Choroid plexus epithelial cell (primary cell): Measurements from ENCODE around the gene SYTL3.
A peak's percentile ranks its signal among the peaks of the same experiment; 100 is the strongest.
"Not testable (repeated sequence)": the region's sequence is repeated elsewhere in the genome, so short reads cannot be mapped to it uniquely, and the experiment has no call there.

ENCODE experiments used
- DNase-seq: peaks from one replicate; pipeline ENCODE4 v3.0.0-alpha.2; 2010; ENCODE audit warnings: low read depth
- H3K4me3 ChIP-seq: 2 replicates; pipeline ENCODE4 v1.5.1; 2011; ENCODE audit warnings: low read depth, mild to moderate bottlenecking, control low read depth, low read length, moderate library complexity
- CTCF ChIP-seq: conservative IDR thresholded peaks from 2 replicates; pipeline ENCODE4 v1.5.1; 2011; ENCODE audit warnings: low read depth, mild to moderate bottlenecking, control low read depth, inconsistent platforms, low read length, moderate library complexity

The SYTL3 gene

DNA sequence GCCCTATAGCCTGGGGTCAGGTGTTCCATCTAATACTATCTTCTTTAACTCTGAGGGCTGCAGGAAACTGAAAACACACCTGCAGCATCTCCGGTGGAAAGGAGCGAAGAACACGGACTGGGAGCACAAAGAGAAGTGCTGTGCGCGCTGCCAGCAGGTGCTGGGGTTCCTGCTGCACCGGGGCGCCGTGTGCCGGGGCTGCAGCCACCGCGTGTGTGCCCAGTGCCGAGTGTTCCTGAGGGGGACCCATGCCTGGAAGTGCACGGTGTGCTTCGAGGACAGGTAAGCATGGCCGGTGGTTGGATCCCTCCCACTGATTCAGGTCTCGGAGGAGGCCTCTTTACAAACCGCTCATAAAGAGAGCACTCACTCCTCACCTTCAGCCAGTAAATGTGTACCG lies 15.5 kb downstream of the SYTL3 start:
- no peak overlapping the region for H3K4me3 ChIP-seq
- no peak for TF ChIP-seq CTCF
- no peak for DNase-seq

DNA sequence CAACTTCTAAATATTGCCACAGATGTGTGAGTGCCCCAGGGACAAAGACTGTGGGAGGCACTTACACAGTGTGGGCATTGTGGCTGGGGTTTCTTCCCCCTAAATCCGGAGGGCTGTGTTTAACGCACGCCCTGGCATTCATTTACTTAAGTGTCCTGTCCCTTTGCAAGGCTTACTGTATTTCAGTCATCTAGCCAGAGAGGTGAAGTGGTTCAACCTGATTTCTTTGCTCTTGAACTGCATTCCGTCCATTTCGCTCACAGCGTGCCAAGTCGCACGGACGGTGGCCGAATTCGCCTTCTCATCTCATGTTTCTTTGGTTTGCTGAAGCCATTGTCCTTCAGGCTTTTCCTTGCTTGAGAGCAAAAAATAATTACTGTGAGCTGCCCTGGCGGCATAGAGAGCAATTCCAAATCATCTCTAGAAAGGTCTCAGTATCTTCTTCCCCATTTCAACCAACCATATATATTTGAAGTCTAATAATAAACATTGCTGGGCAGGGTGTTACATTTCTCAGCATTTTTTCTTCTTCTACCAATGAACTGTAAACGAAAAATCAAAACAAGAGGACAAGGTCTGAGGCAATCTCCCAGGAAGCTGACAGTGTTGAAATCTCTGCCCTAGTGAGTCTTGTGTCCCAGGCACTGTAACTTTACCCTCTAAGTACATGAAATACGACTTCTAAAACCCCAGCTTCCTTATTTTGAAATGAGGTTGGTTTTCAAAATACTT lies 16.9 kb downstream of the SYTL3 start:
- no peak for TF ChIP-seq CTCF
- no peak overlapping the region for H3K4me3 ChIP-seq
- peak; percentile 96 for DNase-seq

DNA sequence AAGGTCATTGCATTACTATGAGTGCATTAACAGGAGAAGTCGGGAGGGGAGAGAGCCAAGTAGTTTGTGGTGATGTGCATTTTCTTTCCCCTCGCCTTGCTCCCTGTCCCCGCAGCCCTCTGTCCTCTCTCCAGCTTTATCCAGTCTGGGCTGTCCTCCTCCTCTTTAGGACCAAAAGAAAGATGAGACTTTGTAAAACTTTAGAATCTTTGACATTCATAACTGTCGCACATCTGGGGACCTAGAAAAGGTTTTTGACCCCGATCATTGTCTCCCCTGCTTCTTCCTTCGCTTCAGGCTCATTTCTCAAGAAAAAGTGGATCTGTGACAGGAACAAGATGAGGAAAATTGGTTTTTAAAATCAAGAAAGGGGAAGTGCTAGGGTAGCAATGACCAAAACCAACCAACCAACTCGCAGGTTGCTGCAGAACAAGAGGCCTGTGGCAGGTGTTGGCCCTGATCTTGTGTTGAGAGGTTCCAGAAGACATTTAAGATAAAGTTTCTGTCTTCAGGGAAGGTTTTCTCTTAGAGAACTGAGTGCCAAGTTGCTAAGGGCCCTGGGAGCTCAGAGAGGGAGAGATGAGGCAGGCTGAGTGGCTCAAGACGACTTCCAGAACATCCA lies 17.6 kb downstream of the SYTL3 start:
- H3K4me3 ChIP-seq = no peak overlapping the region
- no peak for TF ChIP-seq CTCF
- no peak for DNase-seq

DNA sequence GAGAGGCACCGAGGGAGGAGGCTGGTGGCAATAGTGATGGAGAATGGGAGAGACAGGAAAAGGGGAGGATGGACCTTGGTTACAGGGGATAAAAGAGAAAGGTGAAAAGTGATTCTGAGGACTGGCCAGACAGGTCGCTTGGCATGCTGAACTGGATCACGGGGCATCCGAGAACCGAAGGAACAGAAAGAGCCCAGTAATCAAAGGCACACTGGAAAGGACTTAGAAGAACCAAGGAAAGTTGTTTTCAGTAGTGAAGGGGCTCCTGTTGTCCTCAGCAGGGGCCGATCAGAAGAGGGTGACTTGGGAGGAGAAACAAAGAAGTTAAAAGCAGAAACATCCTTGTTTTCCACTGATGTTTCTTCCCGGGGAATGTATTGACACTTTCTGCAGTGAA lies 18.9 kb downstream of the SYTL3 start:
- DNase-seq = no peak
- no peak overlapping the region for H3K4me3 ChIP-seq
- no peak for TF ChIP-seq CTCF

DNA sequence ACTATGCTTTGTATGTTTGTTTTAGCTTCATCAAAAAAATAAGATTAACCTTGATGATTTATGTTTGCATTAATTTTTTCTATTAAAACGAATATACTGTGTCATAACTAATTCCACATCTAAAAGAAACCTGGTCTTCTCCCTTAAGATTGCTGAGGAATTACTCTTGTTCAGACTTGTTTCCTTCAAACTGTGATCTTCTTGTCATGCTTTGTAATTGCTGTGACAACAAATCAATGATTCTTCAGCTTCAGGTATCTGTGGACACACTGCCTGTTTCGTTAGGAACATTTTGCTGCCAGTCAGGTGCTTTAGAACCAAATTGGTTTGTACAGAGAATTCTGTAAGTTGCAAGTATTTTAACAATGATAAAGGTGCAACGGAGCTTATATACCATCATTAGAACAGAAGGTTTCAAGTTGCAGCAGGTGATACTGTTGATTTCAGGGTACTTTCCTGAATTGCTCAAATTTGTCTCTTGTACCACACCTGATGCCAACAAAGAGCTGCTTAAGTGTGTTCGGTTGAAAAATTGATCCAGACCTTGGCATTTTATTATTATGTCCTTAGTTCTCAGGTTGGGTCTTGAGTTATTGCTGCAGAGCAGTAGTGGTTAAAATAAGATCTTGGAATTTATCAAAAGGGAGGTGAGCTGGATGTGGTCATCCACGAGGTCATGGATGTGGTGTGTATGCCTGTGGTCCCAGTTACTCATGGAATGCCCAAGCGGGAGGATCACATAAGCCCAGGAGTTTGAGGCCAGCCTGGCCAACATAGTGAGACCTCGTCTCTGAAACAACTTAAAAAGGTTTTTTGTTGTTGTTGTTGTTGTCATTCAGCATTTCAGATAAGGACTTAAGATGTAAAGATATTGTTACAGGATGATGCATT lies 19.5 kb downstream of the SYTL3 start:
- H3K4me3 ChIP-seq = no peak overlapping the region
- no peak for TF ChIP-seq CTCF
- DNase-seq = peak; percentile 41

DNA sequence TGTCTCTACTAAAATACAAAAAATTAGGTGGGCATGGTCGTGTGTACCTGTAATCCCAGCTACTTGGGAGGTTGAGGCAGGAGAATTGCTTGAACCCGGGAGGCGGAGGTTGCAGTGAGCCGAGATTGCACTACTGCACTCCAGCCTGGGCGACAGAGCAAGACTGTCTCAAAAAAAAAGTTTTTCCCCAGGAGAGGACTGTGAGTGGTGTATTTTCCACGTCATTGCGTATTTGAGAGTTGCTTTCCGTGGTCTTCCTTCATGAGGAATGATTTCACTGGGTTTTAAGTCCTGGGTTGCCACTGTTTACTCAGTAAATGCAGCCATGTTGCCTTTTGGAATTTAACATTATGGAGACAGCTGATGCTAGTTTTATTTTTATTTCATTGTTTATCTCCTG lies 22.3 kb downstream of the SYTL3 start:
- H3K4me3 ChIP-seq, DNase-seq: not testable (repeated sequence)

GRCh38 chr6:158672726-158673125 lies 22.9 kb downstream of the SYTL3 start:
- no peak for DNase-seq
- no peak for TF ChIP-seq CTCF
- no peak overlapping the region for H3K4me3 ChIP-seq
